T-helper 9 cell (primary cell): ENCODE measurements around the gene MARS1.
"Not testable (repeated sequence)": the region's sequence is repeated elsewhere in the genome, so short reads cannot be mapped to it uniquely, and the experiment has no call there.

Source experiments
- DNase-seq: peaks from one replicate; pipeline ENCODE4 v3.0.0-alpha.2; 2020

Gene MARS1

DNA sequence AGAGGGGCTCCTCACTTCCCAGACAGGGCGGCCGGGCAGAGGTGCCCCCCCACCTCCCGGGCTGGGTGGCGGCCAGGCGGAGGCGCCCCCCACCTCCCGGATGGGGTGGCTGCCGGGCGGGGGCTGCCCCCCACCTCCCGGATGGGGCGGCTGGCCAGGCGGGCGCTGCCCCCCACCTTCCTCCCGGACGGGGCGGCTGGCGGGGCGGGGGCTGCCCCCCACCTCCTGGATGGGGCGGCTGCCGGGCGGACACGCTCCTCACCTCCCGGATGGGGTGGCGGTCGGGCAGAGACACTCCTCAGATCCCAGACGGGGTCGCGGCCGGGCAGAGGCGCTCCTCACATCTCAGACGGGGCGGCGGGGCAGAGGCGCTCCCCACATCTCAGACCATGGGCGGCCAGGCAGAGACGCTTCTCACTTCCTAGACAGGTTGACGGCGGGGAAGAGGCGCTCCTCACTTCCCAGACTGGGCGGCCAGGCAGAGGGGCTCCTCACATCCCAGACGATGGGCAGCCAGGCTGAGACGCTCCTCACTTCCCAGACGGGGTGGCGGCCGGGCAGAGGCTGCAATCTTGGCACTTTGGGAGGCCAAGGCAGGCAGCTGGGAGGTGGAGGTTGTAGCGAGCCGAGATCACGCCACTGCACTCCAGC lies 7.3 kb downstream of the MARS1 start:
- not testable (repeated sequence) for DNase-seq

DNA sequence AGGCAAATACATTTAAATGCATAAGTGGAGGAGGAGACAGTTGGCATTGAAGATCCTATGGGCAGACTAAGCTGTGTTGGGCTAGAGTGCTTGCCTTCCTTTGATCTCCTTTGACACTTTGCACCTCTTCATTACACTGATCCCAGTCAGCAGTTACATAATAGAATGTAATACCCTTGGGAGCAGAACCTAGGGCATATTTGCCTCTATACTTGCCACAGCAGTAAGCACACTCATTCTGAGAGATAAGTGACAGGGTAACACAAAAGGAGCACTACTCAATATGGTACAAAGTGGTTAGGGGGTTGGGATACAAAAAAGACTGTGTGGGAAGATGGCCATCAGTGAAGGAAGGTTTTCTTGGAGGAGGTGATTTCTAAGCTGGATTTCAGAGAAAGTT lies 9.0 kb downstream of the MARS1 start:
- no peak for DNase-seq

DNA sequence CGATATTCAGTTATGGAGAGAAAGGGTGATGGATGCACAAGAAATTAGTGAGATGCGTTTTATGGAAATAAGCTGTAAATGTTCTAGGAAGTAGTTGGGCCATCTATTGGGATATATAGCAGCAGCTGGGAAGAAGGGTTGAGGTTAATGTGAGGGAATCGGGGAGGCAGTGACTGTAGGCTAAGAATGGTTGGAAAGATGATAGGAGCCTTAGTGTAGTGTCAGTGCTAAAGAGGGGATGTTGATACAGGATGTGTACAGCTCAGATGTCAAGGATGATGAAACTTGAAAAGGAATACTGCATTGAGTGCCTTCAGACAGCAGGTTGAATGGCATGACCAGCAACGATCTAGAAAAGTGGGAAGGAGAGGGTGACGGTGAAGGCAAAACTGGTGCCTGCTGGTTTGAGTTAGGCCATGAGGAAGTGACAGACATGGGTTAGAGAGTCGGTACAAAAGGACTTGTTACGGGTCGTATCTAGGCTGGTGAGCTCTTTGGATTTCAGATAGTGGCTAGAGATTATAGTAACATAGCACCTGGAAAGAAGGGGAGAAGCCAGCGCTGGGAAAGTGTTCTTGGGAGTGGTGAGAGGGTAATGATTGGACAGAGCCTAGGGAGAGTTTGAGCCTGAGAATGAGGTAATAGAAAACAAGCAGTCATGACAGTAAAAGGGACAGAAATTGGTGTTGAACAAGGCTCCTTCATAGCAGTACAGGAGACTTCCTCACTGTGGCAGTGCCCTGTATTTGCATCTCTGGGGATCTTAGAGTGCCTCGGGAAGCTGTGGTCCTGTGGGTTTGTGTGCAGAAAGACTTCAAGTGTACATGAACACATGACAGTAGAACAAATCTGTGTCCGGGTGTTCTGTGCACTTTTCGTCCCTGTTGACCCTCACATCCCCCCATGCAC lies 9.6 kb downstream of the MARS1 start:
- no peak for DNase-seq

DNA sequence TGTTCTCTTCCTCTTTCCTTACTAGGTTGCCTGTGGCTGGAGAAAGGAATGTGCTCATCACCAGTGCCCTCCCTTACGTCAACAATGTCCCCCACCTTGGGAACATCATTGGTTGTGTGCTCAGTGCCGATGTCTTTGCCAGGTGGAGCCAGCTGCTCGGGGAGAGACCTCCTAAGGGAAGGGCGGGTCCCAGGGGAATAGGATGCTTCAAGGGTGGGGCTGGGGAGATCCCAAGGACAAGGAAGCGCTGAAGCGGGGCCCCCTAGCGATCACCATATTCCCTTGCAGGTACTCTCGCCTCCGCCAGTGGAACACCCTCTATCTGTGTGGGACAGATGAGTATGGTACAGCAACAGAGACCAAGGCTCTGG lies 10.2 kb downstream of the MARS1 start:
- DNase-seq: no peak

DNA sequence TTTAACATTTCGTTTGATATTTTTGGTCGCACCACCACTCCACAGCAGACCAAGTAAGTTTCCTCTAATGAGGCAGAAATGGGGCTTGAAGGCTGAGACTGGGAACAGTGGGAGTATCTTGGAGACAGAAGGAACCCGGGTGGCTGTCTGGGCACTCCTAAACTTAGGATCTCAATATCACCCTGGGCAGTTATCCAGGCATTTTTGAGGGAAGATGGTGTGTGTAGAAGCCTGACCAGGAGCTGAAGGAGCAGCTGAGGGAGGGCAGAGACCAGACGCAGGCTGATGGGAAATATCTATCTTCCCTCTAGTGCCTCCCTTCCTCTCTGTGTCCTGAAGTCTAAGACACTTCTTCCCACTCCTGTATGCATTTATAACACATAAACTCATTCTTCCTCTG lies 10.7 kb downstream of the MARS1 start:
- DNase-seq: no peak

DNA sequence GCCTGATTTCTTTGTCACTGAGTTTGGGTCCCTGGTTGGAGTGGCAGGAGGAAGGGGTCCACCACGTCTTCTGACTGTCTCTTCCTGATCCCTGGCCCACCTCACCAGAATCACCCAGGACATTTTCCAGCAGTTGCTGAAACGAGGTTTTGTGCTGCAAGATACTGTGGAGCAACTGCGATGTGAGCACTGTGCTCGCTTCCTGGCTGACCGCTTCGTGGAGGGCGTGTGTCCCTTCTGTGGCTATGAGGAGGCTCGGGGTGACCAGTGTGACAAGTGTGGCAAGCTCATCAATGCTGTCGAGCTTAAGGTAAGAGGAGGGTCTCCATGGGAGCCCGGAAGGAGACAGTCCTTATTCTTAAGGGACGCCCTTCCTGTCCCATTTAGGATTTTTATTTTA lies 12.3 kb downstream of the MARS1 start:
- no peak for DNase-seq

DNA sequence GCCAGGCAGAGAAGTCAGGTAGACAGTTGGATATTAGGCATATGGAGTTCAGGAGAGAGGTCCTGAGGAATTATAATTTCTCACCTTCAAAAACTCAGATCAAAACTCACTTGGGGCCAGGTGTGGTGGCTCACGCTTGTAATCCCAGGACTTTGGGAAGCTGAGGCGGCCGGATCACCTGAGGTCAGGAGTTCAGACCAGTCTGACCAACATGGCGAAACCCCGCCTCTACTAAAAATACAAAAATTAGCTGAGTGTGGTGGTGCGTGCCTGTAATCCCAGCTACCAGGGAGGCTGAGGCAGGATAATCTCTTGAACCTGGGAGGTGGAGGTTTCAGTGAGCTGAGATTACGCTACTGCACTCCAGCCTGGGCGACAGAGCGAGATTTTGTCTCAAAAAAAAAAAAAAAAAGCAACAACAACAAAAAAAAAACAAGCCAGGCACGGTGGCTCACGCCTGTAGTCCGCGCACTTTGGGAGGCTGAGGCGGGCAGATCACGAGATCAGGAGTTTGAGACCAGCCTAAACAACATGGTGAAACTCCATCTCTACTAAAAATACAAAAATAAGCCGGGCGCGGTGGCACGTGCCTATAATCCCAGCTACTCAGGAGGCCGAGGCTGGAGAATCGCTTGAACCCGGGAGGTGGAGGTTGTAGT lies 14.6 kb downstream of the MARS1 start:
- DNase-seq: not testable (repeated sequence)

DNA sequence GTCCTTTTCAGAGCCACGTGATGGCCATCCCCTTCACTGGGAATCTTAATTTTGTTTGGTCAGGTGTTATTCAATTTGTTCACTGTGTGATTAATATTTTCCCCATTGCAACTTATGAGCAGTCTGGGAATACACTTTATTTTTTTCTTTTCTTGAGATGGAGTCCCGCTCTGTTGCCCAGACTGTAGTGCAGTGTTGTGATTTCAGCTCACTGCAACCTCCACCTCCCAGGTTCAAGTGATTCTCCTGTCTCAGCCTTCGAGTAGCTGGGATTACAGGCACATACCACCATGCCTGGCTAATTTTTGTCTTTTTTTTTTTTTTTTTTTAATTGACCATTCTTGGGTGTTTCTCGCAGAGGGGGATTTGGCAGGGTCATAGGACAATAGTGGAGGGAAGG lies 18.7 kb downstream of the MARS1 start:
- not testable (repeated sequence) for DNase-seq

DNA sequence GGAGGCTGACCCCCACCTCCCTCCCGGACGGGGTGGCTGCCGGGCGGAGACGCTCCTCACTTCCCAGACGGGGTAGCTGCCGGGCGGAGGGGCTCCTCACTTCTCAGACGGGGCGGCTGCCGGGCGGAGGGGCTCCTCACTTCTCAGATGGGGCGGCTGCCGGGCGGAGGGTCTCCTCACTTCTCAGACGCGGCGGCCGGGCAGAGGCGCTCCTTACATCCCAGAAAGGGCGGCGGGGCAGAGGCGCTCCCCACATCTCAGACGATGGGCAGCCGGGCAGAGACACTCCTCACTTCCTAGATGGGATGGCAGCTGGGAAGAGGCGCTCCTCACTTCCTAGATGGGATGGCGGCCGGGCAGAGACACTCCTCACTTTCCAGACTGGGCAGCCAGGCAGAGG lies 19.9 kb downstream of the MARS1 start:
- DNase-seq: not testable (repeated sequence)

DNA sequence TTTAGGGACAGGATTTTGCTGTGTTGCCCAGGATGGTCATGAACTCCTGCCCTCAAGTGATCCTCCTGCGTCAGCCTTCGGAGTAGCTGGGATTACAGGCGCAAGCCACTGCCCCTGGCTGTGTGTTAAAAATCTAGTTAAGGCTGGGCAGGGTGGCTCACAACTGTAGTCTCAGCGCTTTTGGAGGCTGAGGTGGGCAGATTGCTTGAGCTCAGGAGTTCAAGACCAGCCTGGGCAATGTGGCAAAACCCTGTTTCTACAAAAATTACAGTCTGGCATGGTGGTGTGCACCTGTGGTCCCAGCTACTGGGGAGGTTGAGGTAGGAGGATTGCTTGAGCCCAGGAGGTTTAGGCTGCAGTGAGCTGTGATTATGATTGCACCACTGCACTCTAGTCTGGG lies 23.3 kb downstream of the MARS1 start:
- DNase-seq: no peak

DNA sequence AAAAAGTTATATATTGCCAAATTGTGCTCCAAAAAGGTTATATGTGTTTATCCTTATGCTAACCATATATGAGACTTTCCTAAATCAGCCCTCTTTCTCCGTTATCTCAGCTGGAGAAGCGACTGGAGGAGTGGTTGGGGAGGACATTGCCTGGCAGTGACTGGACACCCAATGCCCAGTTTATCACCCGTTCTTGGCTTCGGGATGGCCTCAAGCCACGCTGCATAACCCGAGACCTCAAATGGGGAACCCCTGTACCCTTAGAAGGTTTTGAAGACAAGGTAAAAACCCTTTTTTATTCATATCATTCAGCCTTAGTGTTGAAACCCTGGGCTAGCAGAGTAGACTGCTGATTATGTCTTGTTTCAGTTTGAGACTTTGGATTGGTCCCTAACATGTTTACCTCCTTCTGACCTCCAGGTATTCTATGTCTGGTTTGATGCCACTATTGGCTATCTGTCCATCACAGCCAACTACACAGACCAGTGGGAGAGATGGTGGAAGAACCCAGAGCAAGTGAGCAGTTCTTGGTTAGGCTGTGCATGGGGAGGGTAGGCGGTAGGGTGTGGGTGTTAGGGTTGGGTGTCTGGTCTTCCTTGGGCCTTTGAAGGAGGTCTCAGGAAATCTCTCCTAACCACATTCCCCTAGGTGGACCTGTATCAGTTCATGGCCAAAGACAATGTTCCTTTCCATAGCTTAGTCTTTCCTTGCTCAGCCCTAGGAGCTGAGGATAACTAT lies 23.9 kb downstream of the MARS1 start:
- DNase-seq: no peak

DNA sequence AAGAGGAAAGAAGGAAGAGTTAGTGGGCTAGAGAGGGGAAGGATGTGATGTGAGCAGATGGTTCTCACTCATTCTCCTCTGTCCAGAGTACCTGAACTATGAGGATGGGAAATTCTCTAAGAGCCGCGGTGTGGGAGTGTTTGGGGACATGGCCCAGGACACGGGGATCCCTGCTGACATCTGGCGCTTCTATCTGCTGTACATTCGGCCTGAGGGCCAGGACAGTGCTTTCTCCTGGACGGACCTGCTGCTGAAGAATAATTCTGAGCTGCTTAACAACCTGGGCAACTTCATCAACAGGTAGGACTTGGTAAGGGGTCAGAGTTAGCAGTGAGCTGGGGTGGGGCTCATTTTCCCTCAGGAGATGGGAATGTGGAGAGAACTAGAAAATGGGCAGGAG lies 24.8 kb downstream of the MARS1 start:
- DNase-seq: no peak

DNA sequence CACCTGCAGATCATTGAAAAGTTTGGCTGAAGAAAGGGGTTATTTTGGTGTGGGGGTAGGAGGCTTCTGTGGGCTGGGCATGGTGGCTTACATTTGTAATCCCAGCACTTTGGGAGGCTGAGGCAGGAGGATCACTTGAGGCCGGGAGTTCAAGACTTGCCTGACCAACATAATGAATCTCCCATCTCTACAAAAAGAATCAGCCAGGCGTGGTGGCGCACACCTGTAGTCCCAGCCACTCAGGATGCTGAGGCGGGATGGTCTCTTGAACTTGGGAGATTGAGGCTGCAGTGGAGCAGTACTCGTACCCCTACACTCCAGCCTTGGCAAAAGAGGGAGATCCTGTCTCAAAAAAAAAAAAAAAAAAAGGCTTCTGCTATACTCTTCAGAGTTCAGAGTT lies 25.4 kb downstream of the MARS1 start:
- DNase-seq: no peak

DNA sequence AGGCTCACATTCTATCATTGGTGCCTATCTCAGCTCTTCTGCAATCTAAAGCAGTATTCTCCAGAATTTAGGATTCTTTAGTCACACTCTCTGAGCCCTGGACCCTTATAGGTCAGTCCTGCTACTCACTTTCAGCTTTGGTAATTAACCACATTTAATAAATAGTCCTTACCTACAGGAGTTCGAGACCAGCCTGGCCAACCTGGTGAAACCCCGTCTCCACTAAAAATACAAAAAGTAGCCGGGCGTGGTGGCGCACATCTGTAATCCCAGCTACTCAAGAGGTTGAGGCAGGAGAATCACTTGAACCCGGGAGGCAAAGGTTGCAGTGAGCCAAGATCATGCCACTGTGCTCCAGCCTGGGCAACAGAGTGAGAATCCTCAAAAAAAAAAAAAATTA lies 25.8 kb downstream of the MARS1 start:
- DNase-seq: not testable (repeated sequence)

DNA sequence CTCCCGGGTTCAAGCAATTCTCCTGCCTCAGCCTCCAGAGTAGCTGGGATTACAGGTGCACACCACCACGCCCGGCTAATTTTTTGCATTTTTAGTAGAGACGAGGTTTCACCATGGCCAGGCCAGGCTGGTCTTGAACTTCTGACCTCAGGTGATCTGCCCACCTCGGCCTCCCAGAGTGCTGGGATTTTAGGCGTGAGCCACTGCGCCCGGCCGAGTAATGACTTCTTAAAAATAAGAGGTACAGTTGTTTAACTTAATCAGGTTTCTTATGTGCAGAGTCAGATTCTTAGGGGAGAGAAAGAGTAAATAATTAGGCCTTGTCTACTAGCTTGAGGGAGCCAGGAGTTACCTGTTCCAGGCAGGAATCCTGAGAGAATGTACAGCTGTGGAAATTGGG lies 26.4 kb downstream of the MARS1 start:
- not testable (repeated sequence) for DNase-seq

DNA sequence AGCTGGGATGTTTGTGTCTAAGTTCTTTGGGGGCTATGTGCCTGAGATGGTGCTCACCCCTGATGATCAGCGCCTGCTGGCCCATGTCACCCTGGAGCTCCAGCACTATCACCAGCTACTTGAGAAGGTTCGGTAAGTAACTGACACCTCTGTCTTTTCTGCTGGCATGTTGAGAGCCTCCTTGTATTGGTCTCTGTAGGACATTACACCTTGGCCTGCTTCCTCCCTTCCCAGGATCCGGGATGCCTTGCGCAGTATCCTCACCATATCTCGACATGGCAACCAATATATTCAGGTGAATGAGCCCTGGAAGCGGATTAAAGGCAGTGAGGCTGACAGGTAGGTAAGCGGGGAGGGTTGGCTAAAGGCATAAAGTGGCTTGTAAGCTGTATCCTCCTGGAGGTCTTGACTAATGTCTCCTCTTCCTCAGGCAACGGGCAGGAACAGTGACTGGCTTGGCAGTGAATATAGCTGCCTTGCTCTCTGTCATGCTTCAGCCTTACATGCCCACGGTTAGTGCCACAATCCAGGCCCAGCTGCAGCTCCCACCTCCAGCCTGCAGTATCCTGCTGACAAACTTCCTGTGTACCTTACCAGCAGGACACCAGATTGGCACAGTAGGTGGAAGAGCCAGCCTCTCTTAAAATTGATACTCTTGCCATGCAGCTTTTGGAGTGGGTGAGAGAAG lies 27.0 kb downstream of the MARS1 start:
- DNase-seq: no peak

DNA sequence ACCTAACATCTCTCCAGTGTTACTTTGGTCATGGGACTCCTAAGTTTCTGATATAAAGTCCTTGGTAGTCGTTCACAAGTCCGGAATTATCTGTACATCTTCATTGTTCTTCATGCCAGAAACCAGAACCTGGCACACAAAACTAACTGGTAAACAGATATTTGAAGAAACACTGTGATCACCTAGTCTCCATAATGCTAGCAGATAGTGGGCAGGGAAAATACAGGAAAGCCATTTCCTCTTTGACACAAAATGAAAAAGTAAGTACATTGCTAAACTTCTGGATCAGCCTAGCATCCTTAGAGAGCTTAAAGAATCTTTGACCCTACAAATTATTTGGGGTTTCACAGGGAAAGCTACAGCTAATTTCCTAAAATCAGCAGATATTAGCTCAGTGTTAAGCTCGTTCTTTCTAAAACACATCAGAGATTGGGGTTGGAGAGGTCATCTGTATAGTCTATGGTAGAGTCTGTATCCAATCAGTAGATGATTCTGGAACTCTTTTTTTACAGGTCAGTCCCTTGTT lies 27.6 kb downstream of the MARS1 start:
- no peak for DNase-seq

DNA sequence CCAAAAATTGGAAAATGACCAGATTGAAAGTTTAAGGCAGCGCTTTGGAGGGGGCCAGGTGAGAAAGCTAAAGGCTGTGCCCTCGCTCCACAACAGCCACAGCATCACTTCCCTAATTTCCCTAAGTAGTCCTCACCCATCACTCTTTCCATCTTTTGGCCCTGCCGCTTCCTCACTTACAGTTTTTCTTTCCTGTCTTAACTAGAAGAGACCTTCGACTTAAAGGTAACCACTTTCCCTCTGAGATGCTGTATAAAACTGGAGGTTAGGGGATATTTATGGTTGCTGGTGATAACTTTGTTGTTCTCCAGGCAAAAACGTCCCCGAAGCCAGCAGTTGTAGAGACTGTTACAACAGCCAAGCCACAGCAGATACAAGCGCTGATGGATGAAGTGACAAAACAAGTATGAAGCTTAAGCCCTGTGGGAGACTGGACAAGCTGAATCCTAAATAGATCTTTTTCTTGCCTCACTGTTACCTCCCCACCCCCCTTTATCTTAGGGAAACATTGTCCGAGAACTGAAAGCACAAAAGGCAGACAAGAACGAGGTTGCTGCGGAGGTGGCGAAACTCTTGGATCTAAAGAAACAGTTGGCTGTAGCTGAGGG lies 28.2 kb downstream of the MARS1 start:
- no peak for DNase-seq

DNA sequence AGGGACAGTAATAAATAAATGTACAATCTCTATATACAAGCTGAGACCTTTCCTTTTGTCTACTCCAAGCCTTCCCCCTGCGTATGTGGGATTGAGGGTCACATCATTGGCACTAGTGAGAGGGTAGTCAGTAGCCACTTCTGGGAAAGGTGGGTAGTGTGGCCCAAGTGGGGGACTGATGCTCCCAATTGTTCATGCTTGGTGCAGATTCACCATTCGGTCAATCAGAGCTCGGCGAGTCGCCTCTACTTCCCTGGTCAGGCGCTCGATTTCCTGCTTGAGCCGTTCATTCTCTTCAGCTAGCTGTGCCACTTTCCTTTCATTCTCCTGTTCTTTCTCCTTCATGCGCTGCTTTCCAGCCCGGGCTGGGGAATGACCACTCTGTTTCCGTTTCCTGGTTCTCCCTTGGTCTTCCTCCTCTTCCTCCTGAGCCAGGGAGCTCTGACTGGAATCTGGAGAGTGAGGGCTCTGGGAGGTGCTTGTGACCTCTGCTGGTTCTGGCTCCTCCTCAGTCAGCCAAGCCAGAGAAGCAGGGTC lies 28.8 kb downstream of the MARS1 start:
- no peak for DNase-seq

DNA sequence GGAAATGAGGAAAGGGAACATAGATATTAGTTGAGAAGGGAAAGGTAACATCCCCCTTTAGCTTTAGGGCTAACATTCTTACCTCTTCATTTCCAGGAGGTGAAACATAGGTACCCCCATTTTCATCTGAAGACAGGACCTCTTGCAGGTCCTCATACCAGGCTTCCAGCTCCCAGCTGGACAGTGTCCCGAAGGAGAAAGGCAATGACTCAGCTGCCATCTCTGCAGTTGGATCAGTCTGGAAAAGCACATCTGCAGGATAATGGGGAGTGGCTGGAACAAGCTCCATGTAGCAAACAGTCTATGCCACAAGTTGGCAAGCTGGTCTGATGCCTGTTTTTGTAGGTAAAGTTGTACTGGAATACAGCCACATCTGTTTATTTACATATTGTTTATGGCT lies 29.3 kb downstream of the MARS1 start:
- DNase-seq: no peak

DNA sequence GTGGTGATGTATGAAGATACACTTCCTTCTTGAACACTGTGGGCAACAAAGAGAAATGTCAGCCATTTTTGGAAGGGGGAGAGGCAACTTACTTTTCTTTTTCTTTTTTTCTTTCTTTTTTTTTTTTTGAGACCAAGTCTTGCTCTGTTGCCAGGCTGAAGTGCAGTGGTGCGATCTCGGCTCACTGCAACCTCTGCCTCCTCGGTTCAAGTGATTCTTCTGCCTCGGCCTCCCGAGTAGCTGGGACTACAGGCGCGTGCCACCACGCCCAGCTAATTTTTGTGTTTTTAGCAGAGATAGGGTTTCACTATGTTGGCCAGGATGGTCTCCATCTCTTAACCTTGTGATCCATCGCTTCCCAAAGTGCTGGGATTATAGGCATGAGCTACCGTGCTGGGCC lies 29.9 kb downstream of the MARS1 start:
- DNase-seq: not testable (repeated sequence)
